ENCODE data around the gene NASP.
"Not testable (repeated sequence)": the region's sequence is repeated elsewhere in the genome, so short reads cannot be mapped to it uniquely, and the experiment has no call there.

NASP gene

GRCh38 chr1:45594412-45594811, 10.6 kb downstream of the NASP start:
- no CpG with 5 or more reads among the region's 4 CpGs for WGBS (ENCODE audit: insufficient coverage, insufficient read length)

GRCh38 chr1:45596765-45597164, 12.9 kb downstream of the NASP start:
- not testable (repeated sequence) for H3K27ac ChIP-seq (ENCODE audit: low read length); DNase-seq (ENCODE audit: low read depth, low spot score); H3K4me3 ChIP-seq (ENCODE audit: low read length); H3K27me3 ChIP-seq (ENCODE audit: control insufficient read depth, insufficient read depth, low read length); H3K9me3 ChIP-seq (ENCODE audit: control insufficient read depth, insufficient read depth, low read length); H3K4me1 ChIP-seq (ENCODE audit: control insufficient read depth, insufficient read depth, low read length)
- no CpG with 5 or more reads among the region's 8 CpGs for WGBS (ENCODE audit: insufficient coverage, insufficient read length)
- peaks cover 14% of the 10 kb centered on the region for H3K36me3 ChIP-seq (ENCODE audit: control insufficient read depth, insufficient read depth, low read length)

More at GRCh38 chr1:45594412-45594811, 10.6 kb downstream of the NASP start:
- Histone ChIP-seq H3K9me3 (ENCODE audit: control insufficient read depth, insufficient read depth, low read length) (no peaks in the 10 kb centered on the region), H3K4me3 (ENCODE audit: low read length) (no peak overlapping the region), H3K27ac (ENCODE audit: low read length) (no peak overlapping the region), H3K36me3 (ENCODE audit: control insufficient read depth, insufficient read depth, low read length) (peaks cover 18% of the 10 kb centered on the region), H3K27me3 (ENCODE audit: control insufficient read depth, insufficient read depth, low read length) (no peaks in the 10 kb centered on the region), H3K4me1 (ENCODE audit: control insufficient read depth, insufficient read depth, low read length) (no peaks in the 10 kb centered on the region)
- no peak for DNase-seq (ENCODE audit: low read depth, low spot score)

DNA sequence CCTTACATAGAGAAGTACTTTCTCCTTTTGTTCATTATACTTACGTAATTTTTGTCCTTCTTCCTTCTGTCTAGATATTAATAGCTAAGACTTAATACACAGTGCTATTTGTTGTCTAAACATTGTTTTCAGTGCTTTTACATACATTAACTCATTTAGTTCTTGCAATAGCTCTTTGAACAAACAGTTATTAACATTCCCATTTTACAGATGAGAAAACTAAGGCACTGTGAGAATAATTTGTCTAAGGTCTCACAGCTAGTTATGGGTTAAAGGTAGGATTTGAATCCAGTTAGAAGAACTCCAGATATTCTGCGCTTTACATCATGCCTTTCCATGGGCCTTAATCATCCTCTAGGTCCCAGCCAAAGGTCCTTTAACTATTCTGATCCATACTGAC, 20.4 kb downstream of the NASP start:
- no peak for DNase-seq (ENCODE audit: low read depth, low spot score)
- Histone ChIP-seq H3K9me3 (ENCODE audit: control insufficient read depth, insufficient read depth, low read length) (no peaks in the 10 kb centered on the region), H3K27ac (ENCODE audit: low read length) (no peak overlapping the region), H3K27me3 (ENCODE audit: control insufficient read depth, insufficient read depth, low read length) (no peaks in the 10 kb centered on the region), H3K4me1 (ENCODE audit: control insufficient read depth, insufficient read depth, low read length) (no peaks in the 10 kb centered on the region), H3K4me3 (ENCODE audit: low read length) (no peak overlapping the region), H3K36me3 (ENCODE audit: control insufficient read depth, insufficient read depth, low read length) (peaks cover 16% of the 10 kb centered on the region; the same call in 1 of the 2 replicates)
- WGBS (ENCODE audit: insufficient coverage, insufficient read length) = no CpG with 5 or more reads among the region's 2 CpGs

DNA sequence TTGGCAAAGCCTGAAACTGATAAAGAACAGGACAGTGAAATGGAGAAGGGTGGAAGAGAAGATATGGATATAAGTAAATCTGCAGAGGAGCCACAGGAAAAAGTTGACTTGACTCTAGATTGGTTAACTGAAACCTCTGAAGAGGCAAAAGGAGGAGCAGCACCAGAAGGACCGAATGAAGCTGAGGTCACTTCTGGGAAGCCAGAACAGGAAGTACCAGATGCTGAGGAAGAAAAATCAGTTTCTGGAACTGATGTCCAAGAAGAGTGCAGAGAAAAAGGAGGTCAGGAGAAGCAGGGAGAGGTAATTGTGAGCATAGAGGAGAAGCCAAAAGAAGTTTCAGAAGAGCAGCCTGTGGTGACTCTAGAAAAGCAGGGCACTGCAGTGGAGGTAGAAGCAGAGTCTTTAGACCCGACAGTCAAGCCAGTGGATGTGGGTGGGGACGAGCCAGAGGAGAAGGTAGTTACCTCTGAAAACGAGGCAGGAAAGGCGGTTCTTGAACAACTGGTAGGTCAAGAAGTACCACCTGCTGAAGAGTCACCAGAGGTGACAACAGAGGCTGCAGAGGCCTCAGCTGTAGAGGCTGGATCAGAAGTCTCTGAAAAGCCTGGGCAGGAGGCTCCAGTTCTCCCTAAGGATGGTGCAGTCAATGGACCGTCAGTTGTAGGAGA, 23.7 kb downstream of the NASP start:
- Histone ChIP-seq H3K4me3 (ENCODE audit: low read length) (no peak overlapping the region), H3K36me3 (ENCODE audit: control insufficient read depth, insufficient read depth, low read length) (peaks cover 20% of the 10 kb centered on the region), H3K9me3 (ENCODE audit: control insufficient read depth, insufficient read depth, low read length) (no peaks in the 10 kb centered on the region), H3K4me1 (ENCODE audit: control insufficient read depth, insufficient read depth, low read length) (no peaks in the 10 kb centered on the region), H3K27ac (ENCODE audit: low read length) (no peak overlapping the region), H3K27me3 (ENCODE audit: control insufficient read depth, insufficient read depth, low read length) (no peaks in the 10 kb centered on the region)
- DNase-seq (ENCODE audit: low read depth, low spot score) = no peak
- WGBS (ENCODE audit: insufficient coverage, insufficient read length) = no CpG with 5 or more reads among the region's 6 CpGs

GRCh38 chr1:45608175-45609156, 24.6 kb downstream of the NASP start:
- Histone ChIP-seq H3K27me3 (ENCODE audit: control insufficient read depth, insufficient read depth, low read length) (no peaks in the 10 kb centered on the region), H3K9me3 (ENCODE audit: control insufficient read depth, insufficient read depth, low read length) (no peaks in the 10 kb centered on the region), H3K36me3 (ENCODE audit: control insufficient read depth, insufficient read depth, low read length) (peaks cover 25% of the 10 kb centered on the region), H3K27ac (ENCODE audit: low read length) (no peak overlapping the region), H3K4me1 (ENCODE audit: control insufficient read depth, insufficient read depth, low read length) (no peaks in the 10 kb centered on the region), H3K4me3 (ENCODE audit: low read length) (no peak overlapping the region)
- no CpG with 5 or more reads among the region's 5 CpGs for WGBS (ENCODE audit: insufficient coverage, insufficient read length)
- DNase-seq (ENCODE audit: low read depth, low spot score) = no peak

DNA sequence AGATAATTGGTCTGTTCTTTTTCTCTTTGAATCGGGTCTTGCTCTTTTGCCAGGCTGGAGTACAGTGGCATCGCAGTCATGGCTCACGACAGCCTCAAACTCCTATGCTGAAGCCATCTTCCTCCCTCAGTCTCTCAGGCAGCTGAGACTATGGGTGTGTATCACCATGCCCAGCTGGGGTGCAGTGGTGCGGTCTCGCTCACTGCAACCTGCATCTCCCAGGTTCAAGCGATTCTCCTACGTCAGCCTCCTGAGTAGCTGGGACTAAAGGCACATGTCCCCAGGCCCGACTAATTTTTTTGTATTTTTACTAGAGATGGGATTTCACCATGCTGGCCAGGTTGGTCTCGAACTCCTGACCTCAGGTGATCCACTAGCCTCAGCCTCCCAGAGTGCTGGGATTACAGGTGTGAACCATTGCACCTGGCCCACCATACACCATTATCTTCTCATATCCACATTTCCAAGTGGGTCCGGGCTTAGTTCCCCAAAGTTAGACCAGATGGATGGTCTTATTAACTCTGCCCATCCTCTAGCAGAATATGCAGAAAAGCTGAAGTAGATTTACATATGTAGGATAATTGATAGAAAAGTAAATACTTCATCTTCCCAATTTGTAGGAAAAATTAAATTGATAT, 26.9 kb downstream of the NASP start:
- no peak for DNase-seq (ENCODE audit: low read depth, low spot score)
- Histone ChIP-seq H3K4me3 (ENCODE audit: low read length) (no peak overlapping the region), H3K27ac (ENCODE audit: low read length) (no peak overlapping the region), H3K9me3 (ENCODE audit: control insufficient read depth, insufficient read depth, low read length) (no peaks in the 10 kb centered on the region), H3K4me1 (ENCODE audit: control insufficient read depth, insufficient read depth, low read length) (no peaks in the 10 kb centered on the region), H3K27me3 (ENCODE audit: control insufficient read depth, insufficient read depth, low read length) (no peaks in the 10 kb centered on the region), H3K36me3 (ENCODE audit: control insufficient read depth, insufficient read depth, low read length) (peaks cover 39% of the 10 kb centered on the region)
- WGBS (ENCODE audit: insufficient coverage, insufficient read length) = no CpG with 5 or more reads among the region's 10 CpGs

GRCh38 chr1:45612941-45613579, 29.2 kb downstream of the NASP start:
- no peak for DNase-seq (ENCODE audit: low read depth, low spot score)
- H3K36me3 ChIP-seq (ENCODE audit: control insufficient read depth, insufficient read depth, low read length) = peaks cover 48% of the 10 kb centered on the region
- H3K27me3 ChIP-seq (ENCODE audit: control insufficient read depth, insufficient read depth, low read length) = no peaks in the 10 kb centered on the region
- no peaks in the 10 kb centered on the region for H3K4me1 ChIP-seq (ENCODE audit: control insufficient read depth, insufficient read depth, low read length)
- H3K9me3 ChIP-seq (ENCODE audit: control insufficient read depth, insufficient read depth, low read length) = no peaks in the 10 kb centered on the region
- WGBS (ENCODE audit: insufficient coverage, insufficient read length) = no CpG with 5 or more reads among the region's 8 CpGs
- H3K4me3 ChIP-seq (ENCODE audit: low read length) = no peak overlapping the region
- no peak overlapping the region for H3K27ac ChIP-seq (ENCODE audit: low read length)

DNA sequence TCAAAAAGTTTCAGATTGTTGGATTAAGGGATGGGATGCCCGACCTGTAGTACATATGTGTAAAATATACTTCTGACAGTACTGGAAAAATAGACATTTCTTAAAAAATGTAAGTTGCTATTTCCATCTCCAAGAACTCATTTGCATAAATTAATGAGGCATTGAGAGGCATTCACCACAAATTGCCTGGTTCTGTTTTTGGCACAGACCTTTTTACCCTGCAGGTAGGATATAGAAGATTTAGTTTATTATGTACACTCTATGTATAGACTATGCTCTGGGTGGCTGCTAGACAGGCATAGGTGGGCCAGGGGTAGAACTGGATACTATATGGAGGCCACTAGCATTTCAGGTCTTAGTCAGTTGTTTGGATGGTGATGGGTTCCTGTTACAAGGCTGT, 32.0 kb downstream of the NASP start:
- H3K36me3 ChIP-seq (ENCODE audit: control insufficient read depth, insufficient read depth, low read length) = peaks cover 42% of the 10 kb centered on the region
- H3K4me3 ChIP-seq (ENCODE audit: low read length) = no peak overlapping the region
- WGBS (ENCODE audit: insufficient coverage, insufficient read length) = no CpG with 5 or more reads among the region's 1 CpG
- H3K4me1 ChIP-seq (ENCODE audit: control insufficient read depth, insufficient read depth, low read length) = no peaks in the 10 kb centered on the region
- H3K9me3 ChIP-seq (ENCODE audit: control insufficient read depth, insufficient read depth, low read length) = no peaks in the 10 kb centered on the region
- DNase-seq (ENCODE audit: low read depth, low spot score) = no peak
- no peak overlapping the region for H3K27ac ChIP-seq (ENCODE audit: low read length)
- no peaks in the 10 kb centered on the region for H3K27me3 ChIP-seq (ENCODE audit: control insufficient read depth, insufficient read depth, low read length)

GRCh38 chr1:45617618-45618017, 33.8 kb downstream of the NASP start:
- no peaks in the 10 kb centered on the region for H3K9me3 ChIP-seq (ENCODE audit: control insufficient read depth, insufficient read depth, low read length)
- H3K27me3 ChIP-seq (ENCODE audit: control insufficient read depth, insufficient read depth, low read length) = no peaks in the 10 kb centered on the region
- no peak for DNase-seq (ENCODE audit: low read depth, low spot score)
- no peak overlapping the region for H3K27ac ChIP-seq (ENCODE audit: low read length)
- no CpG with 5 or more reads among the region's 4 CpGs for WGBS (ENCODE audit: insufficient coverage, insufficient read length)
- H3K4me3 ChIP-seq (ENCODE audit: low read length) = no peak overlapping the region
- peaks cover 41% of the 10 kb centered on the region for H3K36me3 ChIP-seq (ENCODE audit: control insufficient read depth, insufficient read depth, low read length)
- no peaks in the 10 kb centered on the region for H3K4me1 ChIP-seq (ENCODE audit: control insufficient read depth, insufficient read depth, low read length)
